Measurements from ENCODE around the gene PASK.

Gene PASK

GRCh38 chr2:241082341-241083090 is 66.8 kb downstream of the PASK start:
- FAIRE-seq (no peak), DNase-seq (ENCODE audit: low spot score) (no peak)

GRCh38 chr2:241081643-241082340 is 67.5 kb downstream of the PASK start:
- no peak for DNase-seq (ENCODE audit: low spot score)
- no peak for FAIRE-seq

GRCh38 chr2:241081190-241081642 is 68.1 kb downstream of the PASK start:
- no peak for DNase-seq (ENCODE audit: low spot score)
- FAIRE-seq: no peak

- DNase-seq (ENCODE audit: low spot score): no peak
These were observed 68.7 kb downstream of the PASK start for GRCh38 chr2:241080405-241081189.

GRCh38 chr2:241074901-241075540 is 74.3 kb downstream of the PASK start:
- DNase-seq (ENCODE audit: low spot score): no peak
- no peak for FAIRE-seq

More at GRCh38 chr2:241080405-241081189, 68.7 kb downstream of the PASK start:
- no peak for FAIRE-seq

- no peak for FAIRE-seq
These were observed 75.0 kb downstream of the PASK start for GRCh38 chr2:241074065-241074818.

GRCh38 chr2:241073166-241074064 is 75.9 kb downstream of the PASK start:
- FAIRE-seq: no peak

More at GRCh38 chr2:241074065-241074818, 75.0 kb downstream of the PASK start:
- no peak for DNase-seq (ENCODE audit: low spot score)

GRCh38 chr2:241072553-241073165 is 76.6 kb downstream of the PASK start:
- FAIRE-seq (no peak), DNase-seq (ENCODE audit: low spot score) (no peak)

More at GRCh38 chr2:241073166-241074064, 75.9 kb downstream of the PASK start:
- DNase-seq (ENCODE audit: low spot score): no peak

GRCh38 chr2:241072151-241072550 is 77.1 kb downstream of the PASK start:
- FAIRE-seq: no peak
- DNase-seq (ENCODE audit: low spot score): no peak

- DNase-seq (ENCODE audit: low spot score) (no peak), FAIRE-seq (no peak)
These were observed 77.6 kb downstream of the PASK start for GRCh38 chr2:241071677-241072111.

GRCh38 chr2:241070811-241071676 is 78.2 kb downstream of the PASK start:
- DNase-seq (ENCODE audit: low spot score): no peak
- no peak for FAIRE-seq

- FAIRE-seq (no peak), DNase-seq (ENCODE audit: low spot score) (no peak)
These were observed 78.9 kb downstream of the PASK start for GRCh38 chr2:241070361-241070760.

GRCh38 chr2:241069821-241070281 is 79.4 kb downstream of the PASK start:
- no peak for DNase-seq (ENCODE audit: low spot score)
- FAIRE-seq: no peak

GRCh38 chr2:241068942-241069810 is 80.1 kb downstream of the PASK start:
- FAIRE-seq (no peak), DNase-seq (ENCODE audit: low spot score) (no peak)

- DNase-seq (ENCODE audit: low spot score): no peak
These were observed 80.9 kb downstream of the PASK start for GRCh38 chr2:241068136-241068941.

GRCh38 chr2:241067501-241068135 is 81.7 kb downstream of the PASK start:
- no peak for DNase-seq (ENCODE audit: low spot score)
- no peak for FAIRE-seq

More at GRCh38 chr2:241068136-241068941, 80.9 kb downstream of the PASK start:
- FAIRE-seq: no peak

Measured in RCC 7860 (cell line).